Activated naive CD8-positive, alpha-beta T cell (primary cell): ENCODE data around the gene GLIS2.

ENCODE experiments used
- H3K27ac Mint-ChIP-seq: one replicate; pipeline ENCODE4 v1.8.0; 2021; ENCODE audit warnings: mixed read lengths
- H3K27me3 Mint-ChIP-seq: one replicate; pipeline ENCODE4 v1.8.0; 2021; ENCODE audit warnings: mixed read lengths
- H3K36me3 Mint-ChIP-seq: one replicate; pipeline ENCODE4 v1.8.0; 2021; ENCODE audit warnings: mixed read lengths
- H3K4me1 Mint-ChIP-seq: one replicate; pipeline ENCODE4 v1.8.0; 2021; ENCODE audit warnings: low read depth, mixed read lengths
- H3K4me3 Mint-ChIP-seq: one replicate; pipeline ENCODE4 v1.8.0; 2021; ENCODE audit warnings: mild to moderate bottlenecking, mixed read lengths
- H3K9me3 Mint-ChIP-seq: one replicate; pipeline ENCODE4 v1.8.0; 2021; ENCODE audit warnings: low read depth, mixed read lengths

Gene GLIS2

GRCh38 chr16:4388271-4389021, 72.6 kb downstream of the GLIS2 start:
- Mint-ChIP-seq H3K4me1 (no peaks in the 10 kb centered on the region), H3K27ac (no peak overlapping the region), H3K9me3 (no peaks in the 10 kb centered on the region), H3K36me3 (no peaks in the 10 kb centered on the region), H3K27me3 (no peaks in the 10 kb centered on the region), H3K4me3 (no peak overlapping the region)
